ENCODE results near the gene ASIP. TPM values are rescaled to one million over a fixed set of nuclear protein-coding genes. Genes with fewer than 3 reads are reported as not detected.
"Not testable (repeated sequence)": the region's sequence is repeated elsewhere in the genome, so short reads cannot be mapped to it uniquely, and the experiment has no call there.

The ASIP gene
- total and polyA plus RNA-seq, 5 donors from 2014 or later, result not detected

GRCh38 chr20:34292496-34292895 lies 51.3 kb downstream of the ASIP start:
- peak overlapping the region in 1 of 3 donors; percentile 73 for H3K27ac Mint-ChIP-seq
- ATAC-seq (ENCODE audit: low read depth in 2 of 2) (no peak), DNase-seq (no peak)
- H3K27ac ChIP-seq (ENCODE audit: insufficient read depth, low read length, poor library complexity, severe bottlenecking), result no peak overlapping the region
- no peaks in the 10 kb centered on the region for H3K27me3 Mint-ChIP-seq
- no peaks in the 10 kb centered on the region for H3K27me3 ChIP-seq (ENCODE audit: control insufficient read depth, insufficient read depth, low read length)
- H3K4me3 ChIP-seq (ENCODE audit: low read depth, low read length), result no peak overlapping the region
- H3K4me1 ChIP-seq (ENCODE audit: control insufficient read depth, insufficient read depth, low read length, poor library complexity, severe bottlenecking), result no peaks in the 10 kb centered on the region
- H3K9me3 Mint-ChIP-seq, result no peaks in the 10 kb centered on the region
- no peaks in the 10 kb centered on the region for H3K9me3 ChIP-seq (ENCODE audit: control insufficient read depth in 2 of 2, low read length in 2 of 2)
- H3K36me3 ChIP-seq (ENCODE audit: control insufficient read depth, insufficient read depth, low read length), result peaks cover 29% of the 10 kb centered on the region
- H3K4me1 Mint-ChIP-seq, result peaks cover 0 to 5% (median under 1%) of the 10 kb centered on the region in 4 donors
- H3K36me3 Mint-ChIP-seq, result peaks cover 45% of the 10 kb centered on the region
- no peak overlapping the region for H3K4me3 Mint-ChIP-seq

GRCh38 chr20:34293119-34293518 lies 51.9 kb downstream of the ASIP start:
- no peaks in the 10 kb centered on the region for H3K4me1 ChIP-seq (ENCODE audit: control insufficient read depth, insufficient read depth, low read length, poor library complexity, severe bottlenecking)
- H3K9me3 ChIP-seq (ENCODE audit: control insufficient read depth in 2 of 2, low read length in 2 of 2), result no peaks in the 10 kb centered on the region
- peaks cover 0 to 5% (median under 1%) of the 10 kb centered on the region in 4 donors for H3K4me1 Mint-ChIP-seq
- DNase-seq, result no peak
- H3K27ac Mint-ChIP-seq, result no peak overlapping the region
- H3K4me3 Mint-ChIP-seq, result no peak overlapping the region
- no peak overlapping the region for H3K27ac ChIP-seq (ENCODE audit: insufficient read depth, low read length, poor library complexity, severe bottlenecking)
- no peaks in the 10 kb centered on the region for H3K27me3 ChIP-seq (ENCODE audit: control insufficient read depth, insufficient read depth, low read length)
- no peak overlapping the region for H3K4me3 ChIP-seq (ENCODE audit: low read depth, low read length)
- H3K36me3 ChIP-seq (ENCODE audit: control insufficient read depth, insufficient read depth, low read length), result peaks cover 26% of the 10 kb centered on the region
- H3K36me3 Mint-ChIP-seq, result peaks cover 45% of the 10 kb centered on the region
- no peaks in the 10 kb centered on the region for H3K27me3 Mint-ChIP-seq
- no peaks in the 10 kb centered on the region for H3K9me3 Mint-ChIP-seq
- ATAC-seq (ENCODE audit: low read depth in 2 of 2), result no peak

- Mint-ChIP-seq H3K4me1 (peaks cover 0 to 5% (median under 1%) of the 10 kb centered on the region in 4 donors), H3K9me3 (no peaks in the 10 kb centered on the region), H3K27me3 (no peaks in the 10 kb centered on the region), H3K36me3 (peaks cover 45% of the 10 kb centered on the region), H3K4me3 (no peak overlapping the region), H3K27ac (no peak overlapping the region)
- Histone ChIP-seq H3K27ac (ENCODE audit: insufficient read depth, low read length, poor library complexity, severe bottlenecking) (no peak overlapping the region), H3K36me3 (ENCODE audit: control insufficient read depth, insufficient read depth, low read length) (peaks cover 26% of the 10 kb centered on the region), H3K27me3 (ENCODE audit: control insufficient read depth, insufficient read depth, low read length) (no peaks in the 10 kb centered on the region), H3K4me1 (ENCODE audit: control insufficient read depth, insufficient read depth, low read length, poor library complexity, severe bottlenecking) (no peaks in the 10 kb centered on the region), H3K9me3 (ENCODE audit: control insufficient read depth in 2 of 2, low read length in 2 of 2) (no peaks in the 10 kb centered on the region), H3K4me3 (ENCODE audit: low read depth, low read length) (no peak overlapping the region)
- no peak for DNase-seq
- ATAC-seq (ENCODE audit: low read depth in 2 of 2), result no peak
Observed at GRCh38 chr20:34293589-34293988, 52.4 kb downstream of the ASIP start.

- H3K9me3 ChIP-seq (ENCODE audit: control insufficient read depth in 2 of 2, low read length in 2 of 2), result no peaks in the 10 kb centered on the region
- ATAC-seq (ENCODE audit: low read depth in 2 of 2) (no peak), DNase-seq (no peak)
- H3K4me1 ChIP-seq (ENCODE audit: control insufficient read depth, insufficient read depth, low read length, poor library complexity, severe bottlenecking), result no peaks in the 10 kb centered on the region
- no peaks in the 10 kb centered on the region for H3K27me3 ChIP-seq (ENCODE audit: control insufficient read depth, insufficient read depth, low read length)
- no peak overlapping the region for H3K4me3 ChIP-seq (ENCODE audit: low read depth, low read length)
- no peaks in the 10 kb centered on the region for H3K9me3 Mint-ChIP-seq
- no peak overlapping the region for H3K4me3 Mint-ChIP-seq
- peaks cover 0 to 5% (median under 1%) of the 10 kb centered on the region in 4 donors for H3K4me1 Mint-ChIP-seq
- peaks cover 26% of the 10 kb centered on the region for H3K36me3 ChIP-seq (ENCODE audit: control insufficient read depth, insufficient read depth, low read length)
- no peaks in the 10 kb centered on the region for H3K27me3 Mint-ChIP-seq
- peaks cover 45% of the 10 kb centered on the region for H3K36me3 Mint-ChIP-seq
- H3K27ac ChIP-seq (ENCODE audit: insufficient read depth, low read length, poor library complexity, severe bottlenecking), result no peak overlapping the region
- peak overlapping the region in 2 of 3 donors; percentile 17 to 44 for H3K27ac Mint-ChIP-seq
Observed at GRCh38 chr20:34294563-34294962, 53.3 kb downstream of the ASIP start.

- Mint-ChIP-seq H3K9me3 (no peaks in the 10 kb centered on the region), H3K4me1 (peaks cover 0 to 5% (median under 1%) of the 10 kb centered on the region in 4 donors)
- ATAC-seq (ENCODE audit: low read depth in 2 of 2), result no peak
Observed at GRCh38 chr20:34295284-34295683, 54.1 kb downstream of the ASIP start.

GRCh38 chr20:34296468-34296867 lies 55.2 kb downstream of the ASIP start:
- Mint-ChIP-seq H3K4me1 (peaks cover 0 to 9% (median 2%) of the 10 kb centered on the region in 4 donors), H3K4me3 (no peak overlapping the region), H3K27me3 (no peaks in the 10 kb centered on the region), H3K36me3 (peaks cover 31% of the 10 kb centered on the region), H3K9me3 (no peaks in the 10 kb centered on the region), H3K27ac (no peak overlapping the region)
- Histone ChIP-seq H3K9me3 (ENCODE audit: control insufficient read depth in 2 of 2, low read length in 2 of 2) (no peaks in the 10 kb centered on the region), H3K36me3 (ENCODE audit: control insufficient read depth, insufficient read depth, low read length) (peaks cover 11% of the 10 kb centered on the region), H3K27ac (ENCODE audit: insufficient read depth, low read length, poor library complexity, severe bottlenecking) (no peak overlapping the region), H3K27me3 (ENCODE audit: control insufficient read depth, insufficient read depth, low read length) (no peaks in the 10 kb centered on the region), H3K4me1 (ENCODE audit: control insufficient read depth, insufficient read depth, low read length, poor library complexity, severe bottlenecking) (peaks cover under 1% of the 10 kb centered on the region), H3K4me3 (ENCODE audit: low read depth, low read length) (no peak overlapping the region)
- DNase-seq (no peak), ATAC-seq (ENCODE audit: low read depth in 2 of 2) (no peak)

More at GRCh38 chr20:34295284-34295683, 54.1 kb downstream of the ASIP start:
- no peaks in the 10 kb centered on the region for H3K4me1 ChIP-seq (ENCODE audit: control insufficient read depth, insufficient read depth, low read length, poor library complexity, severe bottlenecking)
- Mint-ChIP-seq H3K4me3 (no peak overlapping the region), H3K36me3 (peaks cover 39% of the 10 kb centered on the region), H3K27me3 (no peaks in the 10 kb centered on the region), H3K27ac (peak overlapping the region in 1 of 3 donors; percentile 41)
- no peak for DNase-seq
- peaks cover 20% of the 10 kb centered on the region for H3K36me3 ChIP-seq (ENCODE audit: control insufficient read depth, insufficient read depth, low read length)
- H3K4me3 ChIP-seq (ENCODE audit: low read depth, low read length), result no peak overlapping the region
- H3K9me3 ChIP-seq (ENCODE audit: control insufficient read depth in 2 of 2, low read length in 2 of 2), result no peaks in the 10 kb centered on the region
- no peaks in the 10 kb centered on the region for H3K27me3 ChIP-seq (ENCODE audit: control insufficient read depth, insufficient read depth, low read length)
- H3K27ac ChIP-seq (ENCODE audit: insufficient read depth, low read length, poor library complexity, severe bottlenecking), result no peak overlapping the region

GRCh38 chr20:34298294-34298784 lies 57.1 kb downstream of the ASIP start:
- not testable (repeated sequence) for H3K27me3 ChIP-seq (ENCODE audit: control insufficient read depth, insufficient read depth, low read length); DNase-seq; H3K9me3 Mint-ChIP-seq; H3K27ac Mint-ChIP-seq; ATAC-seq (ENCODE audit: low read depth in 2 of 2); H3K27ac ChIP-seq (ENCODE audit: insufficient read depth, low read length, poor library complexity, severe bottlenecking); H3K4me3 ChIP-seq (ENCODE audit: low read depth, low read length); H3K27me3 Mint-ChIP-seq; H3K36me3 ChIP-seq (ENCODE audit: control insufficient read depth, insufficient read depth, low read length); H3K9me3 ChIP-seq (ENCODE audit: control insufficient read depth in 2 of 2, low read length in 2 of 2); H3K4me3 Mint-ChIP-seq
- Mint-ChIP-seq H3K36me3 (peaks cover 18% of the 10 kb centered on the region), H3K4me1 (peaks cover 0 to 23% (median 6%) of the 10 kb centered on the region in 4 donors)
- peaks cover 12% of the 10 kb centered on the region for H3K4me1 ChIP-seq (ENCODE audit: control insufficient read depth, insufficient read depth, low read length, poor library complexity, severe bottlenecking)

GRCh38 chr20:34299556-34300255 lies 58.5 kb downstream of the ASIP start:
- Histone ChIP-seq H3K27ac (ENCODE audit: insufficient read depth, low read length, poor library complexity, severe bottlenecking) (no peak overlapping the region), H3K36me3 (ENCODE audit: control insufficient read depth, insufficient read depth, low read length) (no peaks in the 10 kb centered on the region), H3K27me3 (ENCODE audit: control insufficient read depth, insufficient read depth, low read length) (no peaks in the 10 kb centered on the region), H3K4me3 (ENCODE audit: low read depth, low read length) (no peak overlapping the region), H3K9me3 (ENCODE audit: control insufficient read depth in 2 of 2, low read length in 2 of 2) (no peaks in the 10 kb centered on the region), H3K4me1 (ENCODE audit: control insufficient read depth, insufficient read depth, low read length, poor library complexity, severe bottlenecking) (peaks cover 19% of the 10 kb centered on the region)
- H3K36me3 Mint-ChIP-seq, result peaks cover 6% of the 10 kb centered on the region
- peaks cover 4 to 26% (median 10%) of the 10 kb centered on the region in 4 donors for H3K4me1 Mint-ChIP-seq
- ATAC-seq (ENCODE audit: low read depth in 2 of 2) (no peak), DNase-seq (no peak)
- no peak overlapping the region for H3K4me3 Mint-ChIP-seq
- H3K27me3 Mint-ChIP-seq, result peaks cover 6% of the 10 kb centered on the region
- no peaks in the 10 kb centered on the region for H3K9me3 Mint-ChIP-seq
- no peak overlapping the region for H3K27ac Mint-ChIP-seq

All from CD4-positive, CD25-positive, alpha-beta regulatory T cell (primary cell).